HepG2 (cell line): ENCODE data around the gene CHSY3. TPM values are rescaled to one million over a fixed set of nuclear protein-coding genes. Genes with fewer than 3 reads are reported as not detected.

Experiments used
- ATAC-seq: fragments of 200-7000 bp; cut with Tn5 transposase; 3 replicates; pipeline ENCODE4 v1.9.1; 2020; ENCODE audit warnings: mild to moderate bottlenecking, moderate library complexity
- BruUV-seq: library from RNA; stranded (reverse); fragments of 400-500 nt; replicated peaks from 2 replicates; lab custom pipeline; 2021; lab: Mats Ljungman, UMichigan
- CTCF ChIA-PET: fragments of 300-600 bp; formaldehyde crosslinking; extraction: SDS; loops from one replicate; lab custom pipeline; 2021; ENCODE audit warnings: low total read pairs, inconsistent platforms, low intra/inter-chr PET ratio; lab: Yijun Ruan, JAX
- POLR2A ChIA-PET: fragments of 350-600 bp; sonication (Branson Sonifier 250); formaldehyde crosslinking; loops from one replicate; lab custom pipeline; 2020; ENCODE audit warnings: antibody characterized with exemption, inconsistent platforms; lab: Yijun Ruan, JAX
- DNase-seq: peaks from one replicate; pipeline ENCODE4 v3.0.0-alpha.2; 2015; ENCODE audit warnings: low spot score
- FAIRE-seq: peaks from 3 replicates; lab custom pipeline; 2011; peaks lifted over from hg19 to GRCh38; lab: Jason Lieb, UNC
- H2AFZ ChIP-seq: one replicate; pipeline ENCODE4 v1.6.1; 2011; ENCODE audit warnings: low read length, inconsistent platforms
- H3K27ac ChIP-seq: fragments of 300-600 bp; 3 replicates; pipeline ENCODE4 v1.8.0; 2011; ENCODE audit warnings: mixed run types, mild to moderate bottlenecking, mixed read lengths, low read length, inconsistent platforms; ENCODE audit not compliant: insufficient read depth; ENCODE audit errors: extremely low read length
- H3K27me3 ChIP-seq, 2 experiments: fragments of 200-600 bp in 1 of 2; 2 replicates in 1 of 2; 3 replicates in 1 of 2; pipeline versions ENCODE4 v1.6.0 to v1.8.0; 2011; ENCODE audit warnings: low read length in 2 of 2, mild to moderate bottlenecking in 2 of 2, moderate library complexity in 2 of 2, inconsistent platforms in 1 of 2; ENCODE audit not compliant: insufficient read depth in 2 of 2, control insufficient read depth in 1 of 2
- H3K36me3 ChIP-seq, 2 experiments: fragments of 200-600 bp in 1 of 2; replicated peaks in 1 of 2; 2 replicates in 1 of 2; 3 replicates in 1 of 2; pipeline versions ENCODE4 v1.5.1 to v1.8.0; 2011; ENCODE audit warnings: low read length in 2 of 2, inconsistent platforms in 1 of 2; ENCODE audit not compliant: insufficient read depth in 2 of 2, control insufficient read depth in 1 of 2
- H3K4me1 ChIP-seq: 2 replicates; pipeline ENCODE4 v1.5.1; 2012; ENCODE audit warnings: low read length, inconsistent platforms; ENCODE audit not compliant: insufficient read depth
- H3K4me2 ChIP-seq: 2 replicates; pipeline ENCODE4 v1.6.0; 2011; ENCODE audit warnings: low read depth, low read length, inconsistent platforms
- H3K4me3 ChIP-seq, 3 experiments: fragments of 200-600 bp in 1 of 3; sonication (generic), shearing (Covaris generic) in 1 of 3; replicated peaks in 1 of 3; 2 replicates each; pipeline ENCODE4 v1.5.1; 2011 to 2016; ENCODE audit warnings: low read length in 3 of 3, inconsistent platforms in 2 of 3, low read depth in 2 of 3, mild to moderate bottlenecking in 2 of 3, control low read depth in 1 of 3, mixed read lengths in 1 of 3; ENCODE audit not compliant: insufficient read depth in 1 of 3
- H3K79me2 ChIP-seq: one replicate; pipeline ENCODE4 v1.6.1; 2011; ENCODE audit warnings: low read length, inconsistent platforms; ENCODE audit not compliant: insufficient read depth
- H3K9ac ChIP-seq: 2 replicates; pipeline ENCODE4 v1.6.0; 2011; ENCODE audit warnings: mild to moderate bottlenecking, low read depth, low read length, inconsistent platforms; ENCODE audit not compliant: insufficient read depth
- H3K9me3 ChIP-seq: 2 replicates; pipeline ENCODE4 v1.5.1; 2012; ENCODE audit warnings: mild to moderate bottlenecking, low read length
- H4K20me1 ChIP-seq: 2 replicates; pipeline ENCODE4 v1.6.0; 2011; ENCODE audit warnings: inconsistent platforms, mild to moderate bottlenecking, low read length, moderate library complexity; ENCODE audit not compliant: insufficient read depth
- GMEB1 ChIP-seq: sonication (generic); formaldehyde crosslinking; IDR thresholded peaks from 2 replicates; pipeline ENCODE4 v1.5.1; 2020; ENCODE audit warnings: missing genetic modification reagents, mild to moderate bottlenecking, borderline replicate concordance
- RAD51 ChIP-seq: fragments of 450-650 bp; IDR thresholded peaks from 2 replicates; pipeline ENCODE4 v1.6.1; 2016; ENCODE audit warnings: borderline replicate concordance
- SMC3 ChIP-seq: IDR thresholded peaks from 2 replicates; pipeline ENCODE4 v1.6.1; 2011; ENCODE audit warnings: low read length, improper control_type of control experiment
- TMF1 ChIP-seq: sonication (generic); formaldehyde crosslinking; IDR thresholded peaks from 2 replicates; pipeline ENCODE4 v1.8.1; 2022; ENCODE audit warnings: low read depth, missing genetic modification reagents
- ZNF570 ChIP-seq: sonication (generic); formaldehyde crosslinking; IDR thresholded peaks from 2 replicates; pipeline ENCODE4 v1.4.0; 2020; ENCODE audit warnings: mild to moderate bottlenecking, missing genetic modification reagents, borderline replicate concordance
- WGBS: methylation state at CpG from one replicate; pipeline ENCODE4 v1.1.6; 2017; ENCODE audit warnings: low lambda C conversion rate; 5-methylcytosine and 5-hydroxymethylcytosine counted together
- in situ Hi-C: cut with HindIII; loops from 2 replicates; pipeline ENCODE4 v1.10.0; 2017; ENCODE audit warnings: low pct_unique_long_range_greater_than_20kb; ENCODE audit not compliant: extremely low pct_ligation_motif_present
- intact Hi-C: fragments of 100-400 bp; cut with micrococcal nuclease; formaldehyde crosslinking; loops from one replicate; pipeline ENCODE4 v1.10.0; 2022; ENCODE audit not compliant: unreplicated experiment
- polyA plus RNA-seq, 8 experiments: library from polyadenylated mRNA; depleted of rRNA in 3 of 8; stranded (reverse) in 7 of 8; unstranded in 1 of 8; fragments of >200 nt; fragmentation: Illumina TruSeq in 4 of 8; extraction: Trizol in 4 of 8; gene quantifications; 2 replicates each; pipeline versions ENCODE4 v1.2.1 to v1.2.3, GENCODE V29; 2011 to 2016; ENCODE audit warnings: low read depth in 4 of 8, missing spikeins in 1 of 8, mixed read lengths in 1 of 8; ENCODE audit not compliant: insufficient read depth in 1 of 8
- total RNA-seq, 5 experiments: library from RNA; depleted of rRNA; stranded (reverse); fragments of >200 nt; fragmentation: Illumina TruSeq; extraction: Trizol; gene quantifications; 2 replicates each; pipeline ENCODE4 v1.2.3, GENCODE V29; 2016; ENCODE audit warnings: low read depth in 1 of 5
- TF ChIP-seq, protein P1 (sequence below): sonication (generic); formaldehyde crosslinking; IDR thresholded peaks from 2 replicates; pipeline ENCODE4 v1.4.0; 2020; ENCODE audit warnings: missing genetic modification reagents, low read depth, mild to moderate bottlenecking, borderline replicate concordance
- TF ChIP-seq, protein P2 (sequence below): sonication (generic); formaldehyde crosslinking; IDR thresholded peaks from 2 replicates; pipeline ENCODE4 v1.5.1; 2020; ENCODE audit warnings: missing genetic modification reagents, mild to moderate bottlenecking, borderline replicate concordance
- TF ChIP-seq, protein P3 (sequence below): IDR thresholded peaks from 2 replicates; pipeline ENCODE4 v1.6.1; 2016; ENCODE audit warnings: missing compliant biosample characterization, missing genetic modification reagents, borderline replicate concordance

CHSY3 gene
- total and polyA plus RNA-seq, 2 of the 13 experiments (the other 11 are each of a cell fraction or from before 2014, with no cell fraction given), result 0.26 to 4.1 TPM

DNA sequence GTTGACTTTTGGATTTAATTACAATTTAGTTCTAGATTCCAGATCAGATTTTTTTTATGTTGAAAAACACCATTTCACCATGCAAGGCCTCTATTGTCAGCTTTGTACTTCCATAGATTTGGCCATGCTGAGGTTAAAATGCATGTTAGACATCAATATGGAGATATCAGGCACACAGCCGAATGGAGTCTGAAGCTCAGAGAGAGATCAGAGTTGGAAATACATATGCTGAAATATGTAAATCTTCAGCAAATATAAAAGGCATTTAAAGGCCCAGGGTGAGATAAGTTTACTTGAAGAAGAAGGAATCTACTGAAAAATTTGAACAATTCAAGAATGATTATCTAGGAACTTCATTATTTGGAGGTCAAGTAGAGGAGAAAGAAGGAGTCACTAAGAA is 139.6 kb downstream of the CHSY3 start:
- BruUV-seq, result no TSS peak
- ChIA-PET CTCF (no interaction called here), POLR2A (no interaction called here)
- Histone ChIP-seq H3K9ac (no peak overlapping the region), H3K4me3 (no peak overlapping the region), H3K79me2 (no peaks in the 10 kb centered on the region), H3K4me2 (no peak overlapping the region), H3K27ac (no peak overlapping the region), H3K9me3 (no peaks in the 10 kb centered on the region), H3K27me3 (no peaks in the 10 kb centered on the region), H3K4me1 (no peaks in the 10 kb centered on the region), H3K36me3 (no peaks in the 10 kb centered on the region), H2AFZ (no peak overlapping the region), H4K20me1 (no peaks in the 10 kb centered on the region)
- TF ChIP-seq, protein P1, sequence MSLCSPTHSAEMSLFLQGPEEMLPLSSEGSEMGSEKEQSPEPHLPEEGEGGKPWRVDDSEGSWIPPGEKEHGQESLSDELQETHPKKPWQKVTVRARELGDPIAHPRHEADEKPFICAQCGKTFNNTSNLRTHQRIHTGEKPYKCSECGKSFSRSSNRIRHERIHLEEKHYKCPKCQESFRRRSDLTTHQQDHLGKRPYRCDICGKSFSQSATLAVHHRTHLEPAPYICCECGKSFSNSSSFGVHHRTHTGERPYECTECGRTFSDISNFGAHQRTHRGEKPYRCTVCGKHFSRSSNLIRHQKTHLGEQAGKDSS (CRISPR knock-in tag), result no peak
- TF ChIP-seq ZNF570 (no peak), GMEB1 (no peak)
- FAIRE-seq, result no peak
- intact Hi-C loops (no loop called here), in situ Hi-C loops (no loop called here)
- ATAC-seq, result no peak
- no peak for DNase-seq
- WGBS, result 50% methylated on average over 1 of the region's 1 CpG

- TF ChIP-seq TMF1 (CRISPR knock-in tag) (no peak), SMC3 (no peak), RAD51 (no peak)
- TF ChIP-seq, protein P2, sequence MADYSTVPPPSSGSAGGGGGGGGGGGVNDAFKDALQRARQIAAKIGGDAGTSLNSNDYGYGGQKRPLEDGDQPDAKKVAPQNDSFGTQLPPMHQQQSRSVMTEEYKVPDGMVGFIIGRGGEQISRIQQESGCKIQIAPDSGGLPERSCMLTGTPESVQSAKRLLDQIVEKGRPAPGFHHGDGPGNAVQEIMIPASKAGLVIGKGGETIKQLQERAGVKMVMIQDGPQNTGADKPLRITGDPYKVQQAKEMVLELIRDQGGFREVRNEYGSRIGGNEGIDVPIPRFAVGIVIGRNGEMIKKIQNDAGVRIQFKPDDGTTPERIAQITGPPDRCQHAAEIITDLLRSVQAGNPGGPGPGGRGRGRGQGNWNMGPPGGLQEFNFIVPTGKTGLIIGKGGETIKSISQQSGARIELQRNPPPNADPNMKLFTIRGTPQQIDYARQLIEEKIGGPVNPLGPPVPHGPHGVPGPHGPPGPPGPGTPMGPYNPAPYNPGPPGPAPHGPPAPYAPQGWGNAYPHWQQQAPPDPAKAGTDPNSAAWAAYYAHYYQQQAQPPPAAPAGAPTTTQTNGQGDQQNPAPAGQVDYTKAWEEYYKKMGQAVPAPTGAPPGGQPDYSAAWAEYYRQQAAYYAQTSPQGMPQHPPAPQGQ, result no peak
- TF ChIP-seq, protein P3, sequence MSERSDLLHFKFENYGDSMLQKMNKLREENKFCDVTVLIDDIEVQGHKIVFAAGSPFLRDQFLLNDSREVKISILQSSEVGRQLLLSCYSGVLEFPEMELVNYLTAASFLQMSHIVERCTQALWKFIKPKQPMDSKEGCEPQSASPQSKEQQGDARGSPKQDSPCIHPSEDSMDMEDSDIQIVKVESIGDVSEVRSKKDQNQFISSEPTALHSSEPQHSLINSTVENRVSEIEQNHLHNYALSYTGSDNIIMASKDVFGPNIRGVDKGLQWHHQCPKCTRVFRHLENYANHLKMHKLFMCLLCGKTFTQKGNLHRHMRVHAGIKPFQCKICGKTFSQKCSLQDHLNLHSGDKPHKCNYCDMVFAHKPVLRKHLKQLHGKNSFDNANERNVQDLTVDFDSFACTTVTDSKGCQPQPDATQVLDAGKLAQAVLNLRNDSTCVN (CRISPR knock-in tag), result no peak
- TF ChIP-seq, all 625 proteins: peak for 0
- Histone ChIP-seq H3K36me3 (no peaks in the 10 kb centered on the region), H2AFZ (no peak overlapping the region), H3K79me2 (no peaks in the 10 kb centered on the region), H3K4me3 (no peak overlapping the region), H3K9ac (no peak overlapping the region), H3K27ac (no peak overlapping the region), H4K20me1 (no peaks in the 10 kb centered on the region), H3K9me3 (no peaks in the 10 kb centered on the region), H3K27me3 (no peaks in the 10 kb centered on the region), H3K4me1 (no peaks in the 10 kb centered on the region), H3K4me2 (no peak overlapping the region)
- ChIA-PET POLR2A (no interaction called here), CTCF (no interaction called here)
- in situ Hi-C loops, result no loop called here
- intact Hi-C loops, result no loop called here
- DNase-seq (no peak), FAIRE-seq (no peak), ATAC-seq (no peak)
- no TSS peak for BruUV-seq
- 37% methylated on average over 3 of the region's 3 CpGs for WGBS
Measured at GRCh38 chr5:130045334-130045733, 141.1 kb downstream of the CHSY3 start.
